Measurements from ENCODE around the gene KCNIP3.

Gene KCNIP3

DNA sequence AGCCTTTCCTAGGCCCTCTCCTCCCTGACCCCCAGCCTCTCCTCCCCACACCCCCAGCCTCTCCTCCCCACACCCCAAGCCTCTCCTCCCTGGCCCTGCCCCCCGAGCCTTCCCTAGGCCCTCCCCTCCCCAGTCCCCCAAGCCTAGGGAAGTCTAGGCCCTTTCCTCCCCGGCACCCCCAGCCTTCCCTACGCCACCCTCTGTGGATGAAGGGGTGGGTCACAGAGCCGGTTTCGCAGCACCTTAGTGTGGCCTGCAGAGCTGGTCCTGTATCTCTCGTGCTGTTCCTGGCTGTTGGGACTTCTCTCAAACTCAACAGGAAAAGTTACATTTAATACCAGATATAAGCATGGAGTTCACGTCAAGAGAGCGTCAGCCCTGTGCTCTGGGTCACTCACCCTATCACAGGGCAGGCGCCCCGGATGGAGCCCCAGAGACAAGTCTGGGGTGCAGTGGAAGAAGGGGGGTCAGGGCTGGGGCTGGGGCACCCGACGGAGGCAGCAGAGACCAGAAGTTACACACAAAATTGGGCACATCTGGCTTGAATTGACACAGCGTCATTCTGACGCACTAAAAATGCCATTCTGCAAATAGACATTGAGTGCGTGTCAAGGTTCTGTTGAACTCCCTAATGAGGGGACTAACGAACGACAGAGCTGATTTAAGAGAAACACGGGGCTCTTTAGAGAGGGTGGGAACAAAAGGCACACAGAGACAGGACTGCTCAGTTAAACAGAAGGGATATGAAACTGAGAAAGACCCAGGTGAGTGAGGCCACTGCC lies 24.0 kb downstream of the KCNIP3 start:
- TF ChIP-seq TARDBP (IDR thresholded peaks at IDR 0.05): no peak
- TF ChIP-seq CTBP1 (IDR thresholded peaks at IDR 0.05; ENCODE audit: borderline replicate concordance): no peak
- no peak for TF ChIP-seq NFRKB (IDR thresholded peaks at IDR 0.05)
- no peak for TF ChIP-seq PKNOX1 (IDR thresholded peaks at IDR 0.05)
- no peak for TF ChIP-seq BHLHE40 (IDR thresholded peaks at IDR 0.05; ENCODE audit: borderline replicate concordance)
- no peak for TF ChIP-seq SUZ12 (IDR thresholded peaks at IDR 0.05)
- no peak for TF ChIP-seq LEF1 (IDR thresholded peaks at IDR 0.05; ENCODE audit: borderline replicate concordance)
- no peak for TF ChIP-seq L3MBTL2 (conservative IDR thresholded peaks at IDR 0.05)
- TF ChIP-seq ARNT (IDR thresholded peaks at IDR 0.05): no peak
- no peak for TF ChIP-seq FOXM1 (IDR thresholded peaks at IDR 0.05; ENCODE audit: borderline replicate concordance)
- POLR2A ChIA-PET: no interaction called here
- CTCF ChIA-PET: no interaction called here
- DNase-seq (ENCODE audit: extremely low spot score): no peak

GRCh38 chr2:95323347-95324155 lies 26.4 kb downstream of the KCNIP3 start:
- POLR2A ChIA-PET: no interaction called here
- peak; percentile 65 for DNase-seq (ENCODE audit: extremely low spot score)

DNA sequence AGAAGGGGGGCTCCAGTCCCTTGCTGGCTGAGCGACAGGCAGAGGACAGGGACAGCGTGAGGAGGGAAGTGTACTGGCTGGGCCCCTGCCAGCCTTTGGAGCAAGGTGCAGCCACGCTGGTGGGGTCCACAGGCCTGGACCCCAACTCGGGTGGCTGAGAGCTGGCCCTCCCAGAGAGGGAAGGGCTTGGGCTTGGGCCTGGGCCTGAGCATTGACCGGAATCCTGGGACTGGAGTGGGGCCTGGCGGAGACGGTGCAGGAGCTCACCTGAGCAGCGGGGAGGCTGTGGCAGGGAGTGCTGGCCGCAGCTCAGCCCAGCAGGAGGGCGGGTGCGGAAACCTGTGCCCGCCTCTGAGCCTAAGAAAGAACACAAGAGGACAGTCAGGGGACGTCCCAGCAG lies 27.9 kb downstream of the KCNIP3 start:
- TF ChIP-seq FOXA1 (IDR thresholded peaks at IDR 0.05) (no peak), LEF1 (IDR thresholded peaks at IDR 0.05; ENCODE audit: borderline replicate concordance) (no peak), TARDBP (IDR thresholded peaks at IDR 0.05) (no peak), ZNF384 (IDR thresholded peaks at IDR 0.05) (no peak), FOXK2 (IDR thresholded peaks at IDR 0.05) (no peak), NFRKB (IDR thresholded peaks at IDR 0.05) (no peak), SUZ12 (IDR thresholded peaks at IDR 0.05) (no peak), BHLHE40 (IDR thresholded peaks at IDR 0.05; ENCODE audit: borderline replicate concordance) (no peak)
- no peak for DNase-seq (ENCODE audit: extremely low spot score)
- ChIA-PET POLR2A (no interaction called here), CTCF (no interaction called here)

More at GRCh38 chr2:95323347-95324155, 26.4 kb downstream of the KCNIP3 start:
- CTCF ChIA-PET: interaction anchor here (0.6 to 1.0 kb wide), 2 partner anchors 17 to 88 kb away, joined by 3 to 5 read pairs; no protein-coding TSS in a partner anchor
- no peak for TF ChIP-seq L3MBTL2 (conservative IDR thresholded peaks at IDR 0.05)
- TF ChIP-seq SUZ12 (IDR thresholded peaks at IDR 0.05): no peak
- no peak for TF ChIP-seq ELF4 (IDR thresholded peaks at IDR 0.05)
- no peak for TF ChIP-seq FOXA1 (IDR thresholded peaks at IDR 0.05)
- no peak for TF ChIP-seq TARDBP (IDR thresholded peaks at IDR 0.05)
- TF ChIP-seq BHLHE40 (IDR thresholded peaks at IDR 0.05; ENCODE audit: borderline replicate concordance): no peak

- ChIA-PET POLR2A (no interaction called here), CTCF (no interaction called here)
- no peak for TF ChIP-seq ARNT (IDR thresholded peaks at IDR 0.05)
- no peak for TF ChIP-seq HDGF (IDR thresholded peaks at IDR 0.05; ENCODE audit: borderline replicate concordance)
- no peak for TF ChIP-seq NFRKB (IDR thresholded peaks at IDR 0.05)
- TF ChIP-seq FOXA1 (IDR thresholded peaks at IDR 0.05): no peak
- no peak for TF ChIP-seq TARDBP (IDR thresholded peaks at IDR 0.05)
- TF ChIP-seq SUZ12 (IDR thresholded peaks at IDR 0.05): no peak; the same call in 1 of the 2 replicates
- no peak for TF ChIP-seq CTBP1 (IDR thresholded peaks at IDR 0.05; ENCODE audit: borderline replicate concordance)
- no peak for TF ChIP-seq ELF4 (IDR thresholded peaks at IDR 0.05)
- TF ChIP-seq PKNOX1 (IDR thresholded peaks at IDR 0.05): no peak
- no peak for TF ChIP-seq FOXM1 (IDR thresholded peaks at IDR 0.05; ENCODE audit: borderline replicate concordance)
- no peak for TF ChIP-seq SP1 (IDR thresholded peaks at IDR 0.05)
- no peak for DNase-seq (ENCODE audit: extremely low spot score)
Observed at GRCh38 chr2:95325590-95326432, 28.7 kb downstream of the KCNIP3 start.

DNA sequence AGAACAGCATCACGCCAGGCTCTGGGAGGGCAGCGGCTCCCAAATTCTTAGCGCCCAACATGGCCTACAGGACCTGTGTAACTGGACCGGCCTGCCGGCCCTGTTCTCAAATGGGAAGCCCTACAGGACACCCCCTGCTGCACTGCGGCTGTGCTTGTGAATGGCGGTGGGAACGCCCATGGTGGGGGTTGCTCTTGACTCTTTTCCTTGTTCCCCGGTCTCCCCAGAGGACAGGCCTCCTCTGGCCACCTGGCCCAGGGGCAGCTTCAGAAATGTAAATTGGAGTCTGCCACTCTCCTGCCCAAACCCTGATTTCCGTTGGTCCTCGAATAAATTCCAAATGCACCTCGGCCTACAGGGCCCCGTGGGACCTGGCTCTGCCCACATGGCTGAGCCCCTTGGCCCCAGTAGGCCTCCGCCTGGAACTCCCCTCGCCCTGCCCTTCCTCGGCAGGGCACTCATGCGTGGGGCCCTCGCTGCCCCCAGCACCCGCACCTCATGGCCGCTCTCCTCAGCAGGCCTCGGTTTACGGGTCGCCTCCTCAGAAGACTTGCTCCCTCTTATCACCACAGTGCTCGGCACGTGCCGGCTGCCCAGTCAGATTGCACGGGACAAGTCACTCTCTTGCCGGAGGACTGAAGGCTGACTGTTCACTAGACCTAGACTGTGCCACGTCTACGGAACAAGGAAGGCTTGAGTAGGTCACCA lies 29.4 kb downstream of the KCNIP3 start:
- POLR2A ChIA-PET: no interaction called here
- TF ChIP-seq ZNF384 (IDR thresholded peaks at IDR 0.05) (no peak), LEF1 (IDR thresholded peaks at IDR 0.05; ENCODE audit: borderline replicate concordance) (no peak), ELF4 (IDR thresholded peaks at IDR 0.05) (no peak), ARNT (IDR thresholded peaks at IDR 0.05) (no peak), NFRKB (IDR thresholded peaks at IDR 0.05) (no peak)
- CTCF ChIA-PET: interaction anchor here (0.8 kb wide), 2 partner anchors 61 to 63 kb away, joined by 3 read pairs; no protein-coding TSS in a partner anchor
- no peak for DNase-seq (ENCODE audit: extremely low spot score)

DNA sequence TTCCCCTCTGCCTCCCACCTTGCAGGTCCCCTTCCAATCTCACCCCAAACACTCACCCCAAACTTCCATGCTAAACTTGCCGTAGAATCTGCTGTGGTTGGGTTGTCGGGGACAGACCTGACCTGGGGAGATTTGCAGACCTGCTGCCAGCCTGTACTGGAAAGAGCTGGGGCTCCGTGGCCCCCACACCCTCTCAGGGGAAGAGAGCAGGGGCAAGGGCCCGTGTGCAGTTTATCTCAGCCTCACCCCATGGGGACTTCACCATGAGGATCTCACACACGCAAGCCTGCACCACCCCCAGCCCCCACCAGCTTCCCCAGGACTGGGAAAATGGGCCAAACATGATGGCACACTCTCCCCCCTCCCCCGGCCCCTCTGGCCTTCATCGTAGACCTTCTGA lies 30.7 kb downstream of the KCNIP3 start:
- CTCF ChIA-PET: interaction anchor here (1.1 kb wide), 1 partner anchor 18 kb away, joined by 4 read pairs; no protein-coding TSS in a partner anchor
- POLR2A ChIA-PET: no interaction called here
- TF ChIP-seq FOXM1 (IDR thresholded peaks at IDR 0.05; ENCODE audit: borderline replicate concordance) (no peak), LEF1 (IDR thresholded peaks at IDR 0.05; ENCODE audit: borderline replicate concordance) (no peak), FOXK2 (IDR thresholded peaks at IDR 0.05) (no peak), FOXA1 (IDR thresholded peaks at IDR 0.05) (no peak), ARNT (IDR thresholded peaks at IDR 0.05) (no peak), BHLHE40 (IDR thresholded peaks at IDR 0.05; ENCODE audit: borderline replicate concordance) (no peak)
- no peak for DNase-seq (ENCODE audit: extremely low spot score)
